Central memory CD8-positive, alpha-beta T cell (primary cell): Measurements from ENCODE around the gene PRKAG3.

Experiments used
- ATAC-seq: fragments of 150-1000 bp; cut with Tn5 transposase; replicated peaks from 2 replicates; pipeline ENCODE4 v1.10.0; 2022; ENCODE audit warnings: mild to moderate bottlenecking, moderate FRiP score, moderate number of reproducible peaks; ENCODE audit not compliant: poor library complexity, severe bottlenecking; ENCODE audit errors: extremely low read depth
- DNase-seq, 2 donors: peaks; one replicate each; pipeline ENCODE4 v3.0.0; 2021; ENCODE audit warnings: low spot score in 2 of 2
- H3K27ac Mint-ChIP-seq: one replicate; pipeline ENCODE4 v1.8.0; 2022; ENCODE audit warnings: low read depth, mild to moderate bottlenecking, moderate library complexity, mixed read lengths
- H3K27me3 Mint-ChIP-seq: one replicate; pipeline ENCODE4 v1.8.0; 2022; ENCODE audit warnings: mixed read lengths
- H3K36me3 Mint-ChIP-seq: one replicate; pipeline ENCODE4 v1.8.0; 2022; ENCODE audit warnings: mild to moderate bottlenecking, moderate library complexity, mixed read lengths; ENCODE audit not compliant: insufficient read depth
- H3K4me1 Mint-ChIP-seq: one replicate; pipeline ENCODE4 v1.8.0; 2022; ENCODE audit warnings: mixed read lengths
- H3K4me3 Mint-ChIP-seq: one replicate; pipeline ENCODE4 v1.8.0; 2022; ENCODE audit warnings: mild to moderate bottlenecking, moderate library complexity, mixed read lengths
- H3K9me3 Mint-ChIP-seq: one replicate; pipeline ENCODE4 v1.8.0; 2022; ENCODE audit warnings: mixed read lengths

The PRKAG3 gene

GRCh38 chr2:218831378-218831990 lies at the start of gene PRKAG3:
Gene PRKAG3 (minus strand): TSS chr2:218831803.
- Mint-ChIP-seq H3K4me3 (no peak within 1 kb of the TSS), H3K27ac (no peak within 1 kb of the TSS), H3K9me3 (no peaks in the 10 kb centered on the region), H3K27me3 (peaks cover 63% of the 10 kb centered on the region), H3K36me3 (no peaks in the 10 kb centered on the region), H3K4me1 (no peaks in the 10 kb centered on the region)
- ATAC-seq (no peak), DNase-seq (no peak)

GRCh38 chr2:218880859-218881594 lies 49.4 kb upstream of the PRKAG3 start:
- Mint-ChIP-seq H3K27me3 (peaks cover 13% of the 10 kb centered on the region), H3K4me1 (peaks cover 48% of the 10 kb centered on the region), H3K9me3 (no peaks in the 10 kb centered on the region), H3K36me3 (peaks cover 10% of the 10 kb centered on the region), H3K4me3 (peak overlapping the region; percentile 68), H3K27ac (peak overlapping the region; percentile 91)
- peak; percentile 0 for ATAC-seq
- DNase-seq = no peak

GRCh38 chr2:218880102-218880858 lies 48.7 kb upstream of the PRKAG3 start, which contains the start of gene WNT10A:
Gene WNT10A (plus strand): TSS chr2:218880852. CDS start chr2:218880996, 144 bp downstream.
- DNase-seq = peak; percentile 78 to 85
- Mint-ChIP-seq H3K4me1 (peaks cover 46% of the 10 kb centered on the region), H3K9me3 (no peaks in the 10 kb centered on the region), H3K36me3 (peaks cover 10% of the 10 kb centered on the region), H3K4me3 (peak within 1 kb of the TSS; percentile 77), H3K27me3 (peaks cover 13% of the 10 kb centered on the region), H3K27ac (peak within 1 kb of the TSS; percentile 91)
- peak; percentile 82 for ATAC-seq

- Mint-ChIP-seq H3K9me3 (no peaks in the 10 kb centered on the region), H3K4me1 (peaks cover 41% of the 10 kb centered on the region), H3K27ac (peak overlapping the region; percentile 91), H3K36me3 (peaks cover 10% of the 10 kb centered on the region), H3K27me3 (peaks cover 8% of the 10 kb centered on the region), H3K4me3 (peak overlapping the region; percentile 77)
- DNase-seq = no peak
- ATAC-seq = no peak
These were observed 48.1 kb upstream of the PRKAG3 start for GRCh38 chr2:218879776-218880101.

- Mint-ChIP-seq H3K27ac (peak overlapping the region; percentile 91), H3K4me3 (peak overlapping the region; percentile 77), H3K9me3 (no peaks in the 10 kb centered on the region), H3K4me1 (peaks cover 35% of the 10 kb centered on the region), H3K27me3 (peaks cover 2% of the 10 kb centered on the region), H3K36me3 (peaks cover 10% of the 10 kb centered on the region)
- ATAC-seq (no peak), DNase-seq (no peak)
These were observed 47.5 kb upstream of the PRKAG3 start for GRCh38 chr2:218878926-218879761.

- H3K4me1 Mint-ChIP-seq = peaks cover 35% of the 10 kb centered on the region
- peaks cover 10% of the 10 kb centered on the region for H3K36me3 Mint-ChIP-seq
- peaks cover 1% of the 10 kb centered on the region for H3K27me3 Mint-ChIP-seq
- H3K4me3 Mint-ChIP-seq = no peak overlapping the region
- DNase-seq = no peak
- no peaks in the 10 kb centered on the region for H3K9me3 Mint-ChIP-seq
- no peak overlapping the region for H3K27ac Mint-ChIP-seq
- ATAC-seq = no peak
These were observed 46.9 kb upstream of the PRKAG3 start for GRCh38 chr2:218878486-218878885.

- ATAC-seq (no peak), DNase-seq (no peak)
- no peaks in the 10 kb centered on the region for H3K9me3 Mint-ChIP-seq
- H3K4me3 Mint-ChIP-seq = no peak overlapping the region
- no peak overlapping the region for H3K27ac Mint-ChIP-seq
- H3K4me1 Mint-ChIP-seq = peaks cover 36% of the 10 kb centered on the region
- peaks cover 7% of the 10 kb centered on the region for H3K27me3 Mint-ChIP-seq
- peaks cover 10% of the 10 kb centered on the region for H3K36me3 Mint-ChIP-seq
These were observed 46.3 kb upstream of the PRKAG3 start for GRCh38 chr2:218877891-218878290.

GRCh38 chr2:218877331-218877730 lies 45.7 kb upstream of the PRKAG3 start:
- Mint-ChIP-seq H3K9me3 (no peaks in the 10 kb centered on the region), H3K27ac (no peak overlapping the region), H3K36me3 (peaks cover 10% of the 10 kb centered on the region), H3K27me3 (peaks cover 13% of the 10 kb centered on the region), H3K4me1 (peaks cover 36% of the 10 kb centered on the region), H3K4me3 (no peak overlapping the region)
- DNase-seq = no peak
- ATAC-seq = no peak

GRCh38 chr2:218876562-218877219 lies 45.1 kb upstream of the PRKAG3 start:
- no peak for ATAC-seq

GRCh38 chr2:218875692-218876246 lies 44.2 kb upstream of the PRKAG3 start:
- Mint-ChIP-seq H3K4me1 (peaks cover 43% of the 10 kb centered on the region), H3K27ac (no peak overlapping the region), H3K36me3 (peaks cover 13% of the 10 kb centered on the region), H3K27me3 (peaks cover 27% of the 10 kb centered on the region), H3K9me3 (no peaks in the 10 kb centered on the region), H3K4me3 (no peak overlapping the region)
- DNase-seq (no peak), ATAC-seq (no peak)

More at GRCh38 chr2:218876562-218877219, 45.1 kb upstream of the PRKAG3 start:
- Mint-ChIP-seq H3K27me3 (peaks cover 19% of the 10 kb centered on the region), H3K4me1 (peaks cover 40% of the 10 kb centered on the region), H3K27ac (no peak overlapping the region), H3K36me3 (peaks cover 13% of the 10 kb centered on the region), H3K9me3 (no peaks in the 10 kb centered on the region), H3K4me3 (no peak overlapping the region)
- DNase-seq = peak; percentile 71 to 72

- H3K4me3 Mint-ChIP-seq = peak overlapping the region; percentile 12
- no peak overlapping the region for H3K27ac Mint-ChIP-seq
- H3K9me3 Mint-ChIP-seq = no peaks in the 10 kb centered on the region
- peaks cover 43% of the 10 kb centered on the region for H3K27me3 Mint-ChIP-seq
- H3K36me3 Mint-ChIP-seq = peaks cover 5% of the 10 kb centered on the region
- ATAC-seq = no peak
- peaks cover 35% of the 10 kb centered on the region for H3K4me1 Mint-ChIP-seq
- no peak for DNase-seq
These were observed 42.0 kb upstream of the PRKAG3 start for GRCh38 chr2:218873359-218874194.
